GM19193 (cell line): ENCODE data around the gene PCDH1.

Source experiments
- POLR2A ChIP-seq: IDR thresholded peaks from 4 replicates; pipeline ENCODE4 v1.6.1; 2011; ENCODE audit not compliant: insufficient read depth, insufficient read length; ENCODE audit errors: extremely low read depth

Gene PCDH1

GRCh38 chr5:141839015-141839513, 39.1 kb downstream of the PCDH1 start:
- TF ChIP-seq POLR2A: no peak

GRCh38 chr5:141838326-141839014, 39.7 kb downstream of the PCDH1 start:
- no peak for TF ChIP-seq POLR2A

GRCh38 chr5:141835928-141836670, 42.1 kb downstream of the PCDH1 start:
- TF ChIP-seq POLR2A: no peak

GRCh38 chr5:141834331-141834730, 43.9 kb downstream of the PCDH1 start:
- TF ChIP-seq POLR2A: no peak

GRCh38 chr5:141832131-141832530, 46.1 kb downstream of the PCDH1 start:
- TF ChIP-seq POLR2A: no peak

GRCh38 chr5:141828162-141828561, 50.0 kb downstream of the PCDH1 start:
- no peak for TF ChIP-seq POLR2A

- TF ChIP-seq POLR2A: no peak
Measured at GRCh38 chr5:141826674-141827073, 51.5 kb downstream of the PCDH1 start.

GRCh38 chr5:141825791-141826560, 52.2 kb downstream of the PCDH1 start:
- TF ChIP-seq POLR2A: no peak

- no peak for TF ChIP-seq POLR2A
Measured at GRCh38 chr5:141825241-141825671, 53.0 kb downstream of the PCDH1 start.

- TF ChIP-seq POLR2A: no peak
Measured at GRCh38 chr5:141824717-141825116, 53.5 kb downstream of the PCDH1 start.

GRCh38 chr5:141823056-141823455, 55.2 kb downstream of the PCDH1 start:
- no peak for TF ChIP-seq POLR2A

- no peak for TF ChIP-seq POLR2A
Measured at GRCh38 chr5:141822144-141822543, 56.1 kb downstream of the PCDH1 start.

GRCh38 chr5:141821430-141821925, 56.7 kb downstream of the PCDH1 start:
- TF ChIP-seq POLR2A: no peak

GRCh38 chr5:141817631-141818030, 60.6 kb downstream of the PCDH1 start:
- TF ChIP-seq POLR2A: no peak
